NCI-H2196 treated with DMSO at 0.1 percent for 48 hours (cell line): ENCODE data around the gene EMILIN3.

ENCODE experiments used
- DNase-seq: peaks from one replicate; lab custom pipeline; 2025; ENCODE audit not compliant: unreplicated experiment; lab: John Stamatoyannopoulos, UW

Gene EMILIN3

GRCh38 chr20:41366546-41367392, at the start of gene EMILIN3:
Gene EMILIN3 (minus strand): TSS chr20:41366818. CDS start chr20:41366634, 184 bp downstream.
- no peak for DNase-seq

GRCh38 chr20:41415191-41415590, 48.6 kb upstream of the EMILIN3 start:
- DNase-seq = no peak

GRCh38 chr20:41413169-41413568, 46.6 kb upstream of the EMILIN3 start:
- DNase-seq = no peak

GRCh38 chr20:41412324-41413120, 45.9 kb upstream of the EMILIN3 start:
- no peak for DNase-seq

GRCh38 chr20:41411391-41411847, 44.8 kb upstream of the EMILIN3 start:
- no peak for DNase-seq

GRCh38 chr20:41408986-41409385, 42.4 kb upstream of the EMILIN3 start:
- DNase-seq = no peak

- no peak for DNase-seq
Observed at GRCh38 chr20:41408156-41408794, 41.7 kb upstream of the EMILIN3 start.

- DNase-seq = no peak
Observed at GRCh38 chr20:41407607-41408006, 41.0 kb upstream of the EMILIN3 start.

GRCh38 chr20:41406896-41407444, 40.4 kb upstream of the EMILIN3 start:
- DNase-seq = no peak

- DNase-seq = no peak
Observed at GRCh38 chr20:41406353-41406752, 39.7 kb upstream of the EMILIN3 start.

GRCh38 chr20:41405436-41405835, 38.8 kb upstream of the EMILIN3 start:
- DNase-seq = no peak

- no peak for DNase-seq
Observed at GRCh38 chr20:41403604-41404003, 37.0 kb upstream of the EMILIN3 start.

- no peak for DNase-seq
Observed at GRCh38 chr20:41398408-41398807, 31.8 kb upstream of the EMILIN3 start.

- DNase-seq = no peak
Observed at GRCh38 chr20:41395667-41396664, 29.3 kb upstream of the EMILIN3 start.

GRCh38 chr20:41394931-41395666, 28.5 kb upstream of the EMILIN3 start:
- no peak for DNase-seq

GRCh38 chr20:41394081-41394480, 27.5 kb upstream of the EMILIN3 start:
- no peak for DNase-seq

- DNase-seq = no peak
Observed at GRCh38 chr20:41393705-41394066, 27.1 kb upstream of the EMILIN3 start.

- DNase-seq = no peak
Observed at GRCh38 chr20:41392871-41393704, 26.5 kb upstream of the EMILIN3 start.
